Measurements from ENCODE around the gene PDGFRA.

The PDGFRA gene

GRCh38 chr4:54265366-54265765 is 36.3 kb downstream of the PDGFRA start:
- FAIRE-seq, result no peak

GRCh38 chr4:54268151-54268550 is 39.1 kb downstream of the PDGFRA start:
- no peak for FAIRE-seq

GRCh38 chr4:54271464-54271863 is 42.4 kb downstream of the PDGFRA start:
- no peak for FAIRE-seq

GRCh38 chr4:54272051-54272450 is 43.0 kb downstream of the PDGFRA start:
- no peak for FAIRE-seq

- no peak for FAIRE-seq
Measured at GRCh38 chr4:54274264-54274663, 45.2 kb downstream of the PDGFRA start.

- no peak for FAIRE-seq
Measured at GRCh38 chr4:54274795-54275665, 45.9 kb downstream of the PDGFRA start.

- no peak for FAIRE-seq
Measured at GRCh38 chr4:54276641-54277430, 47.7 kb downstream of the PDGFRA start.

GRCh38 chr4:54277691-54278090 is 48.6 kb downstream of the PDGFRA start:
- FAIRE-seq, result no peak

- FAIRE-seq, result no peak
Measured at GRCh38 chr4:54278216-54278615, 49.1 kb downstream of the PDGFRA start.

- FAIRE-seq, result no peak
Measured at GRCh38 chr4:54281054-54281766, 52.1 kb downstream of the PDGFRA start.

- FAIRE-seq, result no peak
Measured at GRCh38 chr4:54282837-54283236, 53.7 kb downstream of the PDGFRA start.

GRCh38 chr4:54289316-54289715 is 60.2 kb downstream of the PDGFRA start:
- FAIRE-seq, result no peak

- FAIRE-seq, result no peak
Measured at GRCh38 chr4:54290980-54291379, 61.9 kb downstream of the PDGFRA start.

GRCh38 chr4:54296548-54297203 is 67.6 kb downstream of the PDGFRA start:
- no peak for FAIRE-seq

- FAIRE-seq, result no peak
Measured at GRCh38 chr4:54308110-54308509, 79.0 kb downstream of the PDGFRA start.

GRCh38 chr4:54315561-54316538 is 86.8 kb downstream of the PDGFRA start:
- no peak for FAIRE-seq

- no peak for FAIRE-seq
Measured at GRCh38 chr4:54317690-54318089, 88.6 kb downstream of the PDGFRA start.

- FAIRE-seq, result no peak
Measured at GRCh38 chr4:54318904-54319303, 89.8 kb downstream of the PDGFRA start.

GRCh38 chr4:54320826-54321685 is 92.0 kb downstream of the PDGFRA start:
- no peak for FAIRE-seq

GRCh38 chr4:54322818-54323417 is 93.8 kb downstream of the PDGFRA start:
- FAIRE-seq, result no peak

Measured in G401.6 (cell line).